Measurements from ENCODE around the gene KCNN3. TPM values are rescaled to one million over a fixed set of nuclear protein-coding genes. Genes with fewer than 3 reads are reported as not detected.

KCNN3 gene
- total RNA-seq, 4 donors from 2014 or later = 3.5 to 5.6 (median 4.4) TPM

DNA sequence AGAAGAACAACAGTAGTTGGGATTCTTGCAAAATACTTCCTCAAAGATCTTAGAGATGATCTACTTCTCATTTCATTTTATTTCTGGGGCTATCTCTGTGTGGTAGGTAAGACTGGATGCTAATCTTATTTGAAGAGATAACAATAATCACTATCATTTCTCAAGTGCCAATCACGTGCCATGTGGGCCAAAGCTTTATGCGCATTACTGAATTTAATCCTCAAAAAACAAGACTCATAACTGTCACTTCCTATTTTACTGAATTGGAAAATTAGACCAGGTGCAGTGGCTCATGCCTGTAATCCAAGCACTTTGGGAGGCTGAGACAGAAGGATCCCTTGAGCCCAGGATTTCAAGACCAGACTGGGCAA lies 121.7 kb downstream of the KCNN3 start:
- 91 to 92% methylated on average over 2 of the region's 2 CpGs for WGBS, 2 donors
- DNase-seq = no peak
- no peak for TF ChIP-seq POLR2A (IDR thresholded peaks at IDR 0.05)
- TF ChIP-seq, protein P1, sequence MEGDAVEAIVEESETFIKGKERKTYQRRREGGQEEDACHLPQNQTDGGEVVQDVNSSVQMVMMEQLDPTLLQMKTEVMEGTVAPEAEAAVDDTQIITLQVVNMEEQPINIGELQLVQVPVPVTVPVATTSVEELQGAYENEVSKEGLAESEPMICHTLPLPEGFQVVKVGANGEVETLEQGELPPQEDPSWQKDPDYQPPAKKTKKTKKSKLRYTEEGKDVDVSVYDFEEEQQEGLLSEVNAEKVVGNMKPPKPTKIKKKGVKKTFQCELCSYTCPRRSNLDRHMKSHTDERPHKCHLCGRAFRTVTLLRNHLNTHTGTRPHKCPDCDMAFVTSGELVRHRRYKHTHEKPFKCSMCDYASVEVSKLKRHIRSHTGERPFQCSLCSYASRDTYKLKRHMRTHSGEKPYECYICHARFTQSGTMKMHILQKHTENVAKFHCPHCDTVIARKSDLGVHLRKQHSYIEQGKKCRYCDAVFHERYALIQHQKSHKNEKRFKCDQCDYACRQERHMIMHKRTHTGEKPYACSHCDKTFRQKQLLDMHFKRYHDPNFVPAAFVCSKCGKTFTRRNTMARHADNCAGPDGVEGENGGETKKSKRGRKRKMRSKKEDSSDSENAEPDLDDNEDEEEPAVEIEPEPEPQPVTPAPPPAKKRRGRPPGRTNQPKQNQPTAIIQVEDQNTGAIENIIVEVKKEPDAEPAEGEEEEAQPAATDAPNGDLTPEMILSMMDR (IDR thresholded peaks at IDR 0.05) = no peak
- no peak overlapping the region for H3K4me3 ChIP-seq (replicated peaks in 1 of 3)
- no peak overlapping the region for H3K27ac ChIP-seq
- no peaks in the 10 kb centered on the region for H3K4me1 ChIP-seq
- intact Hi-C loops (cut with DNase I) = no loop called here
- H3K27me3 ChIP-seq = no peaks in the 10 kb centered on the region
- H3K36me3 ChIP-seq = no peaks in the 10 kb centered on the region
- H3K9me3 ChIP-seq = no peaks in the 10 kb centered on the region

DNA sequence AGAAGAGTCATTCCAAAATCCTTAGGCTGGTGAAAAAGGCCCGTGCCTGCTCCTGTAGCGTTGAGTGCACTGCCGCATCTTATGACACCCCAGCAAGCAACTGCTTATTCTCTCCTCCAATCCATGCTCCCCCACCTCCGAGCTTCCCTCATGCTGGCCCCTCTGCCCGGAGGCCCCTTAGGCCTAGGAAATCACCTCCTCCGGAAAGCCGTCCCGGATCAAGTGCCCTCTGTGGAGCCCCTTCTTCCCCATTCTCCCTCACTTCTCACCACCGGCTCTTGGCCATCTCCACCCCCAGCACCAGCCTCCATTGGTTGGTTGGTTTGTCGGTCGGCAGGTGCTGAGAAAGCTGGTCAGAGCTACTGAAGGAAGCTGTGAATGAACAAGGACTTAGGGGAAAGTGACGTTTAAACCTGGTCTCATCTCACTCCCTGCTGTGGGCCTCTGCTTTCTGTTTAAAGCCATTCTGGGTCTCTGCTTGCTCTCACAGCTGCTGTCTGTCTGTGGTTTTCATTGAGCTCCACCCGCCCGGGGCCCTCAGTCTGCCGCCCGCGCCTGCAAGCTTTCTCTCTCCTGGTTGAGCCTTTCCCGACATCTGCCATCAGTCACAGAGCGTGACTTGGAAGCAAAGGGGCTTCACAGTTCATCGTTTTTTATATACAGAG lies 122.2 kb downstream of the KCNN3 start:
- H3K9me3 ChIP-seq = no peaks in the 10 kb centered on the region
- H3K27ac ChIP-seq = no peak overlapping the region
- no peaks in the 10 kb centered on the region for H3K4me1 ChIP-seq
- DNase-seq = no peak
- WGBS, 2 donors = 72% methylated on average over 20 of the region's 20 CpGs
- intact Hi-C loops (cut with DNase I) = no loop called here
- TF ChIP-seq POLR2A (IDR thresholded peaks at IDR 0.05) = no peak
- TF ChIP-seq, protein P1 (IDR thresholded peaks at IDR 0.05) = no peak
- H3K27me3 ChIP-seq = no peaks in the 10 kb centered on the region
- no peaks in the 10 kb centered on the region for H3K36me3 ChIP-seq
- no peak overlapping the region for H3K4me3 ChIP-seq (replicated peaks in 1 of 3)

DNA sequence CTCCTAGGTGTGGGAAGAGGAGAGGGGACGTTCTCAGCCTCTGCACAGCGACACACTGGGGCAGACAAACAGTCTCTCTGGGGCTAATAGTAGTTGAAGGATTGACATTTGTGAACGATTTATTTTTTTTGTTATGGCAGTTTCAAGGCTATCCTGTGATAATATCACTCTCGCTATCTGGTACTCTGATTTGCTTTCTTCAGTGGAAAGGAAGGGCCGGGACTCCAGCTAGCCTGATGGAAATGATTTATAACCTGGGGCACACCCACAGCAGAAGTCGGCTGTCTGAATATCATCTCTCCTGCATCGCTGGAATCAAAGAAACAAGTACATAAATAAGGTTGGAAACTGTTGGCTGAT lies 122.7 kb downstream of the KCNN3 start:
- no peaks in the 10 kb centered on the region for H3K27me3 ChIP-seq
- H3K36me3 ChIP-seq = no peaks in the 10 kb centered on the region
- intact Hi-C loops (cut with DNase I) = no loop called here
- no peaks in the 10 kb centered on the region for H3K4me1 ChIP-seq
- TF ChIP-seq, protein P1 (IDR thresholded peaks at IDR 0.05) = no peak
- TF ChIP-seq POLR2A (IDR thresholded peaks at IDR 0.05) = no peak
- H3K4me3 ChIP-seq (replicated peaks in 1 of 3) = no peak overlapping the region
- no peak overlapping the region for H3K27ac ChIP-seq
- no peaks in the 10 kb centered on the region for H3K9me3 ChIP-seq
- no peak for DNase-seq
- WGBS, 2 donors = 61 to 67% methylated on average over 7 of the region's 7 CpGs

DNA sequence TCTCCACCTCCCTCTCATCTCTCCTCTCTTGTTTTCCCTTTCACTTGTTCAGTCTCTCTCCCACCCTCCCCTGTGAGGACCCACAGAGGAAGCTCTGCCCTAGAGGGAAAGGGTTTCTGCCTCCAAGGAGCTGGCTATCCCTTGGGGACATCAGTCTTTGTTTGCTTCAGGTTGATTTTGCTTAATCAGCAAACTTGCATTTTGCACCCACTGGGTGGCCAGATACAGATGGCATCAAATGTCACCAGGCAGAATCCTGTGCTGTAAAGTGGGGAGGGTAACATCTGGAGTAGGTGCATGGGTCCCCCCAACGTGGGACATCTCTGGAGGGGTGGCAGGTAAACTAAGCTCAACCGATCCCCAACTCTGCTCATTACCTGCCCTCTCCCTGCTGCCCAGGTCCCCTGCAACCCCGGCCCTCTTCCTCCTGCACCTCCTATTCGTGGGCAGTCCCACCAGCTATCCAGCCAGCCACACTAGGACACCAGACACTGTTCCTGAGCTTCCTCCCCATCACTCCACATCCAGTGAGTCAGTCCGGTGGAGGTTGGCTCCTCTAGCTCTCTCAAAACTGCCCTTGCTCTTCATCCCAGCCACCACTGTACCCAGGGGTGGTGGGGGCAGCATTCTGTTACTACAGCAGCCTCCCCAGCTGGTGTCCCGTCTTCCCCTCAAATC lies 123.3 kb downstream of the KCNN3 start:
- no peak overlapping the region for H3K4me3 ChIP-seq (replicated peaks in 1 of 3)
- no peaks in the 10 kb centered on the region for H3K4me1 ChIP-seq
- no peaks in the 10 kb centered on the region for H3K27me3 ChIP-seq
- TF ChIP-seq, protein P1 (IDR thresholded peaks at IDR 0.05) = no peak
- TF ChIP-seq POLR2A (IDR thresholded peaks at IDR 0.05) = no peak
- no peak for DNase-seq
- no peaks in the 10 kb centered on the region for H3K9me3 ChIP-seq
- H3K36me3 ChIP-seq = no peaks in the 10 kb centered on the region
- H3K27ac ChIP-seq = no peak overlapping the region
- 81 to 87% methylated on average over 6 of the region's 6 CpGs for WGBS, 2 donors
- intact Hi-C loops (cut with DNase I) = no loop called here

DNA sequence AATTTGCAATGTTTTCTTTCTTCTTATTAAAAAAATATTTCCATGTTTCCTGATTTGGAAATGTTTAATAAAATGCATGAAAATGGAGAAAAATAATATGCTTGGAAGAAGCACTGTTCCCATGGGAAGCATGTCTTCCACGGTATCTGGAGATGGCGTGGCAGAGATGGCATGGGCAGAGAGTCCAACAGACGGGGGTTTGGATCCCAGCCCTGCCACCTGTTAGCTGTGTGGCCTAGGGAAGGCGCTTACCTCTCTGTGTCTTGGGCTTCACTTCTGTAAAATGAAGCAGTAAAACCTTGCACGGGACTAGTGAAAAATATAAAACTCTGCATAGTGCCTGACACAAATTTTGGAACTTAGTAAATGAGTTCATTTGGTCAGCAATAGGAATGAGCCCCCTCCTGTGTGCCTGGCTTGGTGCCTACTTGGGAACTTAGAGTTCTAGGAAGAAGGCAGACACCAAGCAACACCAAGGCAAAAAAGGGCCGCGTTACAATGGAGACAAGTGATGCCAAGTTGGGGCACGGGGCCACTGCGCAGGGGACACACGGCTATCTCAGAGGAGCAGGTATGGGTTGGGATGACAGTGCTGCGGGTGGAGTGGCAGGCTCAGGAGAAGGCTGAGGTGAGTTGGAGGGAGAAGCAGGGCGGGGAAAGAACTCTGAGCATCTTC lies 124.2 kb downstream of the KCNN3 start:
- Histone ChIP-seq H3K4me3 (replicated peaks in 1 of 3) (no peak overlapping the region), H3K27me3 (no peaks in the 10 kb centered on the region), H3K4me1 (no peaks in the 10 kb centered on the region), H3K36me3 (no peaks in the 10 kb centered on the region), H3K27ac (no peak overlapping the region), H3K9me3 (no peaks in the 10 kb centered on the region)
- 84 to 91% methylated on average over 12 of the region's 12 CpGs for WGBS, 2 donors
- intact Hi-C loops (cut with DNase I) = no loop called here
- no peak for DNase-seq
- no peak for TF ChIP-seq POLR2A (IDR thresholded peaks at IDR 0.05)
- TF ChIP-seq, protein P1 (IDR thresholded peaks at IDR 0.05) = no peak
